Islet of Langerhans (tissue), 1 donor: ENCODE measurements around the gene MFSD11.
"Not testable (repeated sequence)": the region's sequence is repeated elsewhere in the genome, so short reads cannot be mapped to it uniquely, and the experiment has no call there.

Experiments used
- FAIRE-seq: peaks from one replicate; lab custom pipeline; 2011; peaks lifted over from hg19 to GRCh38; lab: Jason Lieb, UNC

Gene MFSD11

GRCh38 chr17:76748657-76749056, 10.7 kb downstream of the MFSD11 start:
- FAIRE-seq = no peak

GRCh38 chr17:76751416-76751993, 13.6 kb downstream of the MFSD11 start:
- no peak for FAIRE-seq

- no peak for FAIRE-seq
These were observed 14.1 kb downstream of the MFSD11 start for GRCh38 chr17:76752006-76752405.

GRCh38 chr17:76753061-76753961, 15.4 kb downstream of the MFSD11 start:
- FAIRE-seq = no peak

- no peak for FAIRE-seq
These were observed 17.4 kb downstream of the MFSD11 start for GRCh38 chr17:76755285-76755684.

- no peak for FAIRE-seq
These were observed 19.3 kb downstream of the MFSD11 start for GRCh38 chr17:76757256-76757655.

GRCh38 chr17:76758570-76758969, 20.7 kb downstream of the MFSD11 start:
- no peak for FAIRE-seq

- no peak for FAIRE-seq
These were observed 35.1 kb downstream of the MFSD11 start for GRCh38 chr17:76772842-76773525.

GRCh38 chr17:76775021-76775600, 37.2 kb downstream of the MFSD11 start:
- no peak for FAIRE-seq

- no peak for FAIRE-seq
These were observed 43.4 kb downstream of the MFSD11 start for GRCh38 chr17:76781056-76781982.

- no peak for FAIRE-seq
These were observed 45.2 kb downstream of the MFSD11 start for GRCh38 chr17:76783146-76783545.

- no peak for FAIRE-seq
These were observed 47.0 kb downstream of the MFSD11 start for GRCh38 chr17:76784926-76785325.

GRCh38 chr17:76787866-76788265, 49.9 kb downstream of the MFSD11 start:
- FAIRE-seq = not testable (repeated sequence)

GRCh38 chr17:76789235-76789788, 51.4 kb downstream of the MFSD11 start:
- no peak for FAIRE-seq

GRCh38 chr17:76791053-76791980, 53.4 kb downstream of the MFSD11 start:
- FAIRE-seq = peak; percentile 45

GRCh38 chr17:76792348-76792747, 54.4 kb downstream of the MFSD11 start:
- FAIRE-seq = no peak

GRCh38 chr17:76793775-76794174, 55.9 kb downstream of the MFSD11 start:
- FAIRE-seq = no peak

GRCh38 chr17:76796081-76796480, 58.2 kb downstream of the MFSD11 start:
- no peak for FAIRE-seq

- no peak for FAIRE-seq
These were observed 59.4 kb downstream of the MFSD11 start for GRCh38 chr17:76797241-76797840.

GRCh38 chr17:76801706-76802105, 63.8 kb downstream of the MFSD11 start:
- no peak for FAIRE-seq
